HEK293T (cell line): ENCODE measurements around the gene FGF10.

Experiments used
- CTCF ChIA-PET: fragments of 350-600 bp; formaldehyde crosslinking; extraction: SDS; loops from one replicate; lab custom pipeline; 2021; ENCODE audit warnings: antibody characterized with exemption, inconsistent platforms; lab: Yijun Ruan, JAX
- POLR2A ChIA-PET: fragments of 350-600 bp; formaldehyde crosslinking; extraction: SDS; loops from one replicate; lab custom pipeline; 2020; ENCODE audit warnings: antibody characterized with exemption, inconsistent platforms; lab: Yijun Ruan, JAX
- DNase-seq: peaks from one replicate; pipeline ENCODE4 v3.0.0; 2012; ENCODE audit warnings: mixed read lengths; ENCODE audit errors: extremely low spot score
- ARNT ChIP-seq: fragments of 450-650 bp; IDR thresholded peaks from 2 replicates; pipeline ENCODE4 v1.6.1; 2017; ENCODE audit warnings: mild to moderate bottlenecking
- BHLHE40 ChIP-seq: fragments of 450-650 bp; IDR thresholded peaks from 2 replicates; pipeline ENCODE4 v1.6.1; 2016; ENCODE audit warnings: mild to moderate bottlenecking, moderate library complexity, borderline replicate concordance
- CTBP1 ChIP-seq: fragments of 450-650 bp; IDR thresholded peaks from 2 replicates; pipeline ENCODE4 v1.6.1; 2016; ENCODE audit warnings: borderline replicate concordance
- ELF4 ChIP-seq: fragments of 450-650 bp; IDR thresholded peaks from 2 replicates; pipeline ENCODE4 v1.6.1; 2017; ENCODE audit warnings: antibody characterized with exemption
- FOXA1 ChIP-seq: fragments of 450-650 bp; IDR thresholded peaks from 2 replicates; pipeline ENCODE4 v1.6.1; 2016; ENCODE audit warnings: mild to moderate bottlenecking
- FOXK2 ChIP-seq: fragments of 450-650 bp; IDR thresholded peaks from 2 replicates; pipeline ENCODE4 v1.6.1; 2016; ENCODE audit warnings: mild to moderate bottlenecking
- FOXM1 ChIP-seq: fragments of 450-650 bp; IDR thresholded peaks from 2 replicates; pipeline ENCODE4 v1.6.1; 2017; ENCODE audit warnings: mild to moderate bottlenecking, borderline replicate concordance
- HDGF ChIP-seq: fragments of 450-650 bp; IDR thresholded peaks from 2 replicates; pipeline ENCODE4 v1.6.1; 2017; ENCODE audit warnings: antibody characterized with exemption, borderline replicate concordance
- L3MBTL2 ChIP-seq: fragments of 450-650 bp; conservative IDR thresholded peaks from 2 replicates; pipeline ENCODE4 v1.6.1; 2016; ENCODE audit warnings: mild to moderate bottlenecking
- LEF1 ChIP-seq: fragments of 450-650 bp; IDR thresholded peaks from 2 replicates; pipeline ENCODE4 v1.6.1; 2017; ENCODE audit warnings: mild to moderate bottlenecking, borderline replicate concordance
- NFRKB ChIP-seq: fragments of 450-650 bp; IDR thresholded peaks from 2 replicates; pipeline ENCODE4 v1.6.1; 2016; ENCODE audit warnings: mild to moderate bottlenecking, moderate library complexity
- PKNOX1 ChIP-seq: fragments of 450-650 bp; IDR thresholded peaks from 2 replicates; pipeline ENCODE4 v1.6.1; 2016
- SP1 ChIP-seq: fragments of 450-650 bp; IDR thresholded peaks from 2 replicates; pipeline ENCODE4 v1.6.1; 2017
- SUZ12 ChIP-seq: fragments of 450-650 bp; IDR thresholded peaks from 2 replicates; pipeline ENCODE4 v1.6.1; 2016; ENCODE audit warnings: mild to moderate bottlenecking
- TARDBP ChIP-seq: fragments of 450-650 bp; IDR thresholded peaks from 2 replicates; pipeline ENCODE4 v1.6.1; 2016
- ZNF384 ChIP-seq: fragments of 450-650 bp; IDR thresholded peaks from 2 replicates; pipeline ENCODE4 v1.6.1; 2016

FGF10 gene

DNA sequence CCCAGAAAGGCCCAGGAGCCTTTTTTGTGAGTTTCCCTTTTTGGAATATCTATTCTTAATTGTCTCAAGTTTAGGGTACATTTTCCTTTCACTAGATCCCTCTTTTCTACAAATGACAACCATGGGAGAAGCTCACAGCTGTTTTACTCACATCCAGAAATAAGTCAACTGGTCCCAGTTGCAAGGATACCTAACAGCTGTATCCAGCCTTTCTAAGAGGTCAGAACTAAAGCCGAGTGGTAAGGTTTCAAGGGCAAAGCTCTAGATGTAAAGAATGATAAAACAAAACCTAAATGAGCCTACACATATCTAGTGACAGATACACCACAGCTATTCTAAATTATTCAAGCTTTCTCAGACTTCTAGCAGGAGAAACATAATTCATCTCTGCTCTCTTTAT lies 4.4 kb downstream of the FGF10 start:
- TF ChIP-seq TARDBP (no peak), FOXK2 (no peak), PKNOX1 (no peak), SP1 (no peak), ARNT (no peak), SUZ12 (no peak), ZNF384 (no peak), L3MBTL2 (no peak), LEF1 (no peak), HDGF (no peak), BHLHE40 (no peak)
- DNase-seq, result no peak
- POLR2A ChIA-PET, result no interaction called here
- CTCF ChIA-PET, result no interaction called here

- ChIA-PET POLR2A (no interaction called here), CTCF (interaction anchor here (0.6 kb wide), 1 partner anchor 51 kb away, joined by 3 read pairs; no protein-coding TSS in a partner anchor)
- DNase-seq, result no peak
- TF ChIP-seq BHLHE40 (no peak), FOXK2 (no peak), FOXM1 (no peak), TARDBP (no peak), NFRKB (no peak), PKNOX1 (no peak), CTBP1 (no peak)
Observed at GRCh38 chr5:44382894-44383293, 6.3 kb downstream of the FGF10 start.

DNA sequence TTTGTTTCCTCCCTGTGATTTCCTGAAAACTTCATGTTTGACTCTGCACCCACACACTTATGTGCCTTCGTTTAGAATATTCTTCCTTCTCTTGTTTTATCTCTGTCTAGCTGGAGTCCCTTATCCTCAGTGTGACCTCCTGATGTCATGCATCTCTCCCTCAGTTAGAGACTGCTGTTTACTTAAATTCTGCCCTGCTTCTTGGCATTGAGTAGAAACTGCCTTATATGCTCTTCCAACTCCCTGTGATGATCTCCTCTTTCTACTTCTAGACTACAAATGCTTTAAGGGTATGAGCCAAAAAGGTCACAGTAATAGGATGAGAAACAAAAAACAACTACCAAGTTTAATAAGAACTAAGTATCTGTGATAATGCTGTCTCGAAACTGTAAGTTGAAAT lies 12.2 kb downstream of the FGF10 start:
- ChIA-PET POLR2A (no interaction called here), CTCF (no interaction called here)
- DNase-seq, result no peak
- no peak for TF ChIP-seq HDGF
- TF ChIP-seq SP1, result no peak
- TF ChIP-seq ARNT, result no peak
- TF ChIP-seq LEF1, result no peak
- no peak for TF ChIP-seq L3MBTL2
- no peak for TF ChIP-seq SUZ12
- TF ChIP-seq ELF4, result no peak
- TF ChIP-seq TARDBP, result no peak
- no peak for TF ChIP-seq BHLHE40
- TF ChIP-seq CTBP1, result no peak
- TF ChIP-seq PKNOX1, result no peak
- TF ChIP-seq FOXM1, result no peak
- TF ChIP-seq FOXK2, result no peak
- no peak for TF ChIP-seq FOXA1
- no peak for TF ChIP-seq NFRKB
- TF ChIP-seq ZNF384, result no peak

GRCh38 chr5:44372028-44372427 lies 17.2 kb downstream of the FGF10 start:
- DNase-seq, result no peak
- ChIA-PET CTCF (no interaction called here), POLR2A (no interaction called here)
- TF ChIP-seq ZNF384, result no peak
- no peak for TF ChIP-seq LEF1

DNA sequence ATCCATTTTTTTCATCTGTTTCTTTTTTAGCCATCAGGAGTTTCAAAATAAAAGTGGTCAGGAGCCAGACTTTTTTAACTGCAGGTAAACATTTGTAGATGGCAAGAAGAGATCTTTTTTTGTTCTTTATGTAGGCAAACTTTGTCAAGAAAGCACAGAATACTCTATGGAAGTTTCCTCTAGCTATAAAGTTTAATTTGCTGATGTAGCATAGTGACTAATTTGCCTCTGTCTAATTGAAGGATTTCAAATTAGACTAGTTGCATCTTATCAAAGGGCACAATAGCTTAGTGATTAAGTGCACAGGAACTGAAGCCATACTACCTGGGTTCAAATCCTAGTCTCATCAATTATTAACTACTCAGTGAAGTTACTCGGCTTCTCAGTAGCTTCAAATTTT lies 22.0 kb downstream of the FGF10 start:
- TF ChIP-seq ARNT (no peak), CTBP1 (no peak), BHLHE40 (no peak), L3MBTL2 (no peak), SUZ12 (no peak), FOXM1 (no peak)
- CTCF ChIA-PET, result no interaction called here

DNA sequence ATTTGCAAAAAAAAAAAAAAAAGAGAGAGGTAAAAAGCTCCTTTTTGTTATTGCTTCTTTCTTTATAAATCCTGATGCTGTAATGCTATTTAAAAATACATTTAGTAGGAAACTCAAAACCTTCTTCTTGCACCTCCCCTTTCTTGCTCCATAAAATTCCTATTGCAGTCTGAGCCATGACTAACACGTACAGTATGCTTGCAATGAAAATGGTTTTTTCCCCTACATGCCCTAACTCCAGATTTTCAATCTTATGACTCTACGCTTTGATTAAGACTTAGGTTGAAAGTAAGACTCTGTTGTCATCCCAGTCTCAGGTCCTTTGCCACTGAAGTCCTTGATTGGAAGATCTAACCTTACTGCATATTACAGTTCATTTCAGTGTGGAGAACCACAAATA lies 23.9 kb downstream of the FGF10 start:
- TF ChIP-seq NFRKB (no peak), FOXA1 (no peak), ELF4 (no peak), SUZ12 (no peak), ARNT (no peak), FOXK2 (no peak), LEF1 (no peak), HDGF (no peak), SP1 (no peak), TARDBP (no peak), CTBP1 (no peak), L3MBTL2 (no peak), PKNOX1 (no peak), BHLHE40 (no peak), ZNF384 (no peak), FOXM1 (no peak)
- POLR2A ChIA-PET, result no interaction called here
- CTCF ChIA-PET, result no interaction called here
- no peak for DNase-seq

More for the DNA sequence above, 22.0 kb downstream of the FGF10 start:
- POLR2A ChIA-PET, result no interaction called here
- no peak for DNase-seq
